GM23248 (cell line): ENCODE measurements around the gene RAI14. TPM values are rescaled to one million over a fixed set of nuclear protein-coding genes. Genes with fewer than 3 reads are reported as not detected.
A peak's percentile ranks its signal among the peaks of the same experiment; 100 is the strongest.

Experiments
- DNase-seq: peaks from one replicate; pipeline ENCODE4 v3.0.0-alpha.2; 2015
- H2AFZ ChIP-seq: fragments of 200-600 bp; sonication (generic); 2 replicates; pipeline ENCODE4 v1.6.1; 2016; ENCODE audit warnings: antibody characterized with exemption
- H3F3A ChIP-seq: fragments of 200-600 bp; sonication (generic); 2 replicates; pipeline ENCODE4 v1.6.1; 2016; ENCODE audit warnings: mild to moderate bottlenecking, antibody characterized with exemption, mixed run types; ENCODE audit not compliant: insufficient read depth
- H3K27ac ChIP-seq: fragments of 200-600 bp; sonication (generic); 2 replicates; pipeline ENCODE4 v1.5.1; 2016; ENCODE audit warnings: mild to moderate bottlenecking
- H3K27me3 ChIP-seq: fragments of 200-600 bp; sonication (generic); replicated peaks from 2 replicates; pipeline ENCODE4 v1.6.1; 2016; ENCODE audit warnings: mild to moderate bottlenecking; ENCODE audit not compliant: insufficient read depth
- H3K36me3 ChIP-seq: fragments of 200-600 bp; sonication (generic); 2 replicates; pipeline ENCODE4 v1.6.1; 2016; ENCODE audit warnings: low read depth, mild to moderate bottlenecking
- H3K4me1 ChIP-seq: fragments of 200-600 bp; sonication (generic); 2 replicates; pipeline ENCODE4 v1.6.1; 2016; ENCODE audit warnings: mild to moderate bottlenecking; ENCODE audit not compliant: insufficient read depth
- H3K4me2 ChIP-seq: fragments of 200-600 bp; sonication (generic); one replicate; pipeline ENCODE4 v1.6.1; 2016; ENCODE audit warnings: mild to moderate bottlenecking; ENCODE audit not compliant: unreplicated experiment
- H3K4me3 ChIP-seq: fragments of 200-600 bp; sonication (generic); 2 replicates; pipeline ENCODE4 v1.5.1; 2016; ENCODE audit warnings: mild to moderate bottlenecking
- H3K79me2 ChIP-seq: fragments of 200-600 bp; sonication (generic); 2 replicates; pipeline ENCODE4 v1.6.1; 2016; ENCODE audit warnings: mild to moderate bottlenecking; ENCODE audit not compliant: insufficient read depth
- H3K9ac ChIP-seq: fragments of 200-600 bp; sonication (generic); 2 replicates; pipeline ENCODE4 v1.6.1; 2016; ENCODE audit warnings: mild to moderate bottlenecking
- H3K9me2 ChIP-seq: fragments of 200-600 bp; sonication (generic); 2 replicates; pipeline ENCODE4 v1.6.1; 2016; ENCODE audit warnings: mixed run types, mild to moderate bottlenecking, moderate library complexity; ENCODE audit not compliant: insufficient read depth
- H3K9me3 ChIP-seq: fragments of 200-600 bp; sonication (generic); one replicate; pipeline ENCODE4 v1.6.1; 2017; ENCODE audit warnings: low read depth
- H4K20me1 ChIP-seq: fragments of 200-600 bp; sonication (generic); 2 replicates; pipeline ENCODE4 v1.6.0; 2016; ENCODE audit not compliant: insufficient read depth
- EZH2 ChIP-seq: fragments of 200-600 bp; sonication (generic); IDR thresholded peaks from 2 replicates; pipeline ENCODE4 v1.6.1; 2018; ENCODE audit warnings: antibody characterized with exemption, mild to moderate bottlenecking; ENCODE audit not compliant: insufficient read depth, poor library complexity, severe bottlenecking
- EZH2phosphoT487 ChIP-seq: fragments of 200-600 bp; sonication (generic); IDR thresholded peaks from 2 replicates; pipeline ENCODE4 v1.6.1; 2018; ENCODE audit warnings: antibody characterized with exemption, moderate library complexity, mild to moderate bottlenecking, low read depth; ENCODE audit not compliant: insufficient read depth
- WGBS, 2 experiments: methylation state at CpG; one replicate each; pipeline ENCODE4 v1.1.6; 2015 to 2017; ENCODE audit warnings: low lambda C conversion rate in 2 of 2, low coverage in 1 of 2; ENCODE audit errors: missing lambda C conversion rate in 2 of 2; 5-methylcytosine and 5-hydroxymethylcytosine counted together
- in situ Hi-C: fragments of 300-500 bp; cut with MboI; formaldehyde crosslinking; loops from 2 replicates; pipeline ENCODE4 v1.15.0; 2020
- polyA plus RNA-seq: library from polyadenylated mRNA; unstranded; fragments of >200 nt; fragmentation: Nextera tagmentation; extraction: Ambion mirVana; gene quantifications from 2 replicates; pipeline ENCODE4 v1.2.1, GENCODE V29; 2016
- total RNA-seq: library from RNA; depleted of rRNA; stranded (reverse); fragments of >200 nt; shearing (Covaris generic); gene quantifications from 2 replicates; pipeline ENCODE4 v1.2.3, GENCODE V29; 2014

The RAI14 gene
- total and polyA plus RNA-seq, 2 experiments from 2014 or later: 116 to 124 TPM

GRCh38 chr5:34857894-34858293 is 201.8 kb downstream of the RAI14 start:
- H3K27ac ChIP-seq: no peak overlapping the region
- in situ Hi-C loops: no loop called here
- WGBS, 2 experiments: 83 to 95% methylated on average over 1 of the region's 1 CpG
- no peak for DNase-seq
- no peaks in the 10 kb centered on the region for H3K79me2 ChIP-seq
- H3K4me2 ChIP-seq: no peak overlapping the region
- no peaks in the 10 kb centered on the region for H3K4me1 ChIP-seq
- TF ChIP-seq EZH2 (no peak), EZH2phosphoT487 (no peak)
- no peaks in the 10 kb centered on the region for H3F3A ChIP-seq
- H3K9ac ChIP-seq: no peak overlapping the region
- H2AFZ ChIP-seq: no peak overlapping the region
- H4K20me1 ChIP-seq: no peaks in the 10 kb centered on the region
- H3K27me3 ChIP-seq: no peaks in the 10 kb centered on the region
- no peaks in the 10 kb centered on the region for H3K9me3 ChIP-seq
- H3K4me3 ChIP-seq: no peak overlapping the region
- no peaks in the 10 kb centered on the region for H3K36me3 ChIP-seq
- no peaks in the 10 kb centered on the region for H3K9me2 ChIP-seq

DNA sequence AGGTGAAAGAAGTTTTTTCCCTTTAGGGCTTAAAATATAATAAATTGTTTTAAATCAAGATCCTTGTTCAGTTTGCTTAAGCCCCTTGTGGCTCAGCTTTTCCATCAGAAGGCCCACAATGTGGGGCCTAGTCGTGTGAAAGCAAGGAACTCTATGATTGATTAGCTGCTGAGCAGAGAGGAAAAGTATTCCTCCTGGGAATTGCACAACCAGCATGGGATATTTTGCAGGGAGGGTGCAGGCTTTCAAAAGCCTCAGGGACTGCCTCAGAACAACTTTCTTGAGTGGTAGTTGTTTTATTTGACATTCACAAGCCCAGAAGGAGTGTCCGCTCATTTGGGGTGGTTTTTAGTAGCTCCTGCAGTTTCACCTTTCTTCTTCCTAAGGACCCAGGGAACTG is 202.7 kb downstream of the RAI14 start:
- Histone ChIP-seq H3K27ac (no peak overlapping the region), H2AFZ (no peak overlapping the region; the same call in 1 of the 2 replicates), H3F3A (no peaks in the 10 kb centered on the region), H3K27me3 (no peaks in the 10 kb centered on the region), H3K79me2 (no peaks in the 10 kb centered on the region), H3K9ac (no peak overlapping the region), H3K4me3 (no peak overlapping the region), H3K4me2 (no peak overlapping the region), H4K20me1 (no peaks in the 10 kb centered on the region), H3K9me3 (no peaks in the 10 kb centered on the region), H3K36me3 (no peaks in the 10 kb centered on the region), H3K4me1 (no peaks in the 10 kb centered on the region), H3K9me2 (no peaks in the 10 kb centered on the region)
- in situ Hi-C loops: no loop called here
- TF ChIP-seq EZH2phosphoT487: no peak
- no peak for TF ChIP-seq EZH2
- WGBS, 2 experiments: 61 to 65% methylated on average over 2 of the region's 2 CpGs
- DNase-seq: peak; percentile 22

GRCh38 chr5:34859253-34859652 is 203.1 kb downstream of the RAI14 start:
- no peaks in the 10 kb centered on the region for H3K9me2 ChIP-seq
- TF ChIP-seq EZH2phosphoT487 (no peak), EZH2 (no peak)
- H3K36me3 ChIP-seq: no peaks in the 10 kb centered on the region
- H3K4me3 ChIP-seq: no peak overlapping the region
- in situ Hi-C loops: no loop called here
- WGBS, 2 experiments: 62 to 66% methylated on average over 5 of the region's 5 CpGs
- no peak overlapping the region for H3K9ac ChIP-seq
- no peak for DNase-seq
- no peak overlapping the region for H2AFZ ChIP-seq
- H3K4me1 ChIP-seq: no peaks in the 10 kb centered on the region
- H3K79me2 ChIP-seq: no peaks in the 10 kb centered on the region
- H3K9me3 ChIP-seq: no peaks in the 10 kb centered on the region
- H4K20me1 ChIP-seq: no peaks in the 10 kb centered on the region
- no peak overlapping the region for H3K4me2 ChIP-seq
- no peaks in the 10 kb centered on the region for H3F3A ChIP-seq
- H3K27me3 ChIP-seq: no peaks in the 10 kb centered on the region
- no peak overlapping the region for H3K27ac ChIP-seq

- WGBS, 2 experiments: 84 to 85% methylated on average over 3 of the region's 3 CpGs
- Histone ChIP-seq H3K9me2 (no peaks in the 10 kb centered on the region), H3F3A (no peaks in the 10 kb centered on the region), H2AFZ (no peak overlapping the region), H3K79me2 (no peaks in the 10 kb centered on the region), H3K9me3 (no peaks in the 10 kb centered on the region), H3K9ac (no peak overlapping the region), H3K4me3 (no peak overlapping the region), H3K36me3 (no peaks in the 10 kb centered on the region), H4K20me1 (no peaks in the 10 kb centered on the region), H3K27me3 (no peaks in the 10 kb centered on the region), H3K27ac (no peak overlapping the region), H3K4me1 (no peaks in the 10 kb centered on the region), H3K4me2 (no peak overlapping the region)
- no peak for TF ChIP-seq EZH2
- no peak for TF ChIP-seq EZH2phosphoT487
- in situ Hi-C loops: no loop called here
- DNase-seq: no peak
Measured at GRCh38 chr5:34863946-34864345, 207.8 kb downstream of the RAI14 start.

- DNase-seq: no peak
- whole genome bisulfite sequencing, 2 experiments: 85 to 86% methylated on average over 2 of the region's 2 CpGs
- H3K27ac ChIP-seq: no peak overlapping the region
- H3K4me3 ChIP-seq: no peak overlapping the region
- TF ChIP-seq EZH2phosphoT487 (no peak), EZH2 (no peak)
- H3K4me1 ChIP-seq: no peaks in the 10 kb centered on the region
- no peaks in the 10 kb centered on the region for H3K9me3 ChIP-seq
- H3K27me3 ChIP-seq: no peaks in the 10 kb centered on the region
- H3F3A ChIP-seq: no peaks in the 10 kb centered on the region
- H3K4me2 ChIP-seq: no peak overlapping the region
- H4K20me1 ChIP-seq: no peaks in the 10 kb centered on the region
- no peaks in the 10 kb centered on the region for H3K36me3 ChIP-seq
- no peak overlapping the region for H3K9ac ChIP-seq
- in situ Hi-C loops: no loop called here
- no peaks in the 10 kb centered on the region for H3K9me2 ChIP-seq
- H3K79me2 ChIP-seq: no peaks in the 10 kb centered on the region
- no peak overlapping the region for H2AFZ ChIP-seq
Measured at GRCh38 chr5:34865091-34865490, 209.0 kb downstream of the RAI14 start.
